A673 (cell line): ENCODE results near the gene ZNF362. TPM values are rescaled to one million over a fixed set of nuclear protein-coding genes. Genes with fewer than 3 reads are reported as not detected.

Experiments
- BruUV-seq: library from RNA; stranded (reverse); fragments of 400-500 nt; replicated peaks from 2 replicates; lab custom pipeline; 2021; lab: Mats Ljungman, UMichigan
- CTCF ChIA-PET: fragments of 300-600 bp; sonication (Branson Sonifier 250); formaldehyde crosslinking; loops from one replicate; lab custom pipeline; 2022; ENCODE audit warnings: antibody characterized with exemption; lab: Charles Lee
- POLR2A ChIA-PET: fragments of 300-600 bp; sonication (Branson Sonifier 250); formaldehyde crosslinking; loops from one replicate; lab custom pipeline; 2022; ENCODE audit warnings: antibody characterized with exemption; ENCODE audit not compliant: low non-redundant PET; lab: Charles Lee
- DNase-seq: peaks from one replicate; pipeline ENCODE4 v3.0.0-alpha.2; 2015; ENCODE audit warnings: low spot score
- H3K27ac ChIP-seq: fragments of 200-600 bp; sonication (generic); 2 replicates; pipeline ENCODE4 v1.5.1; 2016; ENCODE audit warnings: mixed run types, low read depth, mild to moderate bottlenecking, mixed read lengths, antibody characterized with exemption, low read length; ENCODE audit not compliant: poor library complexity, severe bottlenecking
- H3K27me3 ChIP-seq: fragments of 200-600 bp; sonication (generic); replicated peaks from 2 replicates; pipeline ENCODE4 v1.6.1; 2017; ENCODE audit warnings: mixed run types, low read depth, mild to moderate bottlenecking, mixed read lengths, antibody characterized with exemption, low read length; ENCODE audit not compliant: insufficient read depth, poor library complexity
- H3K36me3 ChIP-seq: fragments of 200-600 bp; sonication (generic); 2 replicates; pipeline ENCODE4 v1.6.1; 2016; ENCODE audit warnings: mixed run types, mild to moderate bottlenecking, mixed read lengths, antibody characterized with exemption, low read length; ENCODE audit not compliant: insufficient read depth, poor library complexity, severe bottlenecking
- H3K4me1 ChIP-seq: fragments of 200-600 bp; sonication (generic); 2 replicates; pipeline ENCODE4 v1.6.1; 2017; ENCODE audit warnings: mixed run types, mild to moderate bottlenecking, mixed read lengths, antibody characterized with exemption, low read length; ENCODE audit not compliant: insufficient read depth, poor library complexity, severe bottlenecking
- H3K4me3 ChIP-seq: fragments of 200-600 bp; sonication (generic); 2 replicates; pipeline ENCODE4 v1.5.1; 2016; ENCODE audit warnings: low read depth, mixed run types, mild to moderate bottlenecking, mixed read lengths, low read length; ENCODE audit not compliant: poor library complexity, severe bottlenecking
- H3K9me3 ChIP-seq: fragments of 200-600 bp; sonication (generic); 2 replicates; pipeline ENCODE4 v1.6.1; 2016; ENCODE audit warnings: mixed run types, low read depth, mild to moderate bottlenecking, mixed read lengths, antibody characterized with exemption, low read length; ENCODE audit not compliant: poor library complexity, severe bottlenecking
- EZH2 ChIP-seq: fragments of 200-600 bp; sonication (generic); IDR thresholded peaks from 2 replicates; pipeline ENCODE4 v1.6.1; 2017; ENCODE audit warnings: borderline replicate concordance, low read depth, mild to moderate bottlenecking, mixed read lengths, antibody characterized with exemption, low read length; ENCODE audit not compliant: poor library complexity, severe bottlenecking
- intact Hi-C: fragments of 100-400 bp; cut with micrococcal nuclease; formaldehyde crosslinking; loops from one replicate; pipeline ENCODE4 v1.10.0; 2022; ENCODE audit not compliant: unreplicated experiment
- total RNA-seq: library from RNA; stranded (reverse); gene quantifications from 2 replicates; pipeline ENCODE4 v1.2.3, GENCODE V29; 2021
- TF ChIP-seq, protein P1 (sequence below): fragments of 300-800, 200-600 bp; sonication (generic); conservative IDR thresholded peaks from 2 replicates; pipeline ENCODE4 v1.5.1; 2017; ENCODE audit warnings: low read depth, mild to moderate bottlenecking, antibody characterized with exemption, low read length, moderate library complexity, mixed read lengths

ZNF362 gene
- total RNA-seq, 1 experiment from 2014 or later, result 40.1 TPM

DNA sequence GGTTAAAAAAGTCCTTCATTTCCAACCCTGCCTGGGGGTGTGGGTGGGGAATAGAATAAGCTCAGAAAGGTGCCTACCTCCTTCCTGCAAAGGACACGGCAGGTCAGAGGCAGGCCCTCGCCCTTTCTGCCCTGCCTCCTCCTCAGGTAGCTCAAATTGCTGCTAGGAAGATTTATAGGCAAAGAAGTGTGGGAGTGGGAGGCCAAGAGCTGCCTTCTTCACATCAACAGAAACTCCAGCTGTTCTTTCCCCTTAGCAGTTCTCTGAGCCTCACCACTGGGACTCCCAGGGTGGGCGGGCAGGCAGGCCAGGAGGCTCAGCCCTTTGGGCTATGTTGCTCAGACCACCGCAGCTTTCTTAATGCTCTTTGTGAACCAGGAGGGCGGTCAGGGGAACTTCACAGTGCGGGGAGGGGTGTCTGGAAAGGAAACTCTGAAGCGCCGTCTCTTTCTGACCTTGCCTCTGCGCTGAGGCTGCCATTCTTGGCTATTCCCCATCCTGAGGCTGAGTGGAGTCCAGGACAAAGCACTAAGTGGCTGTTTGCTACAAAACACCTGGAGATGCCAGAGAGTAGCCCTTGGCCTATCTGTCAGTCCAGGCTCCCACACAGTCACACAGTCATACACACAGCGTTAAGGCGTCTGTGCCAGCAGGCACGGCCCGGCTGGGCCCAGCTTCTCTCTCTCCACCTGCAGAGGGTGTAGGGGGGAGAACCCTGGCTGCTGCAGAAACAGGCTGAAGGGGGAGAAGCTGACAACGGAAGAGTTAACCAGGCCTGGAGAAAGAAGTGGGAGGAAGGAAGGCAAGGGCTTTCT, 67.6 kb downstream of the ZNF362 start:
- H3K4me3 ChIP-seq, result no peak overlapping the region
- no peak for TF ChIP-seq EZH2
- TF ChIP-seq, protein P1, sequence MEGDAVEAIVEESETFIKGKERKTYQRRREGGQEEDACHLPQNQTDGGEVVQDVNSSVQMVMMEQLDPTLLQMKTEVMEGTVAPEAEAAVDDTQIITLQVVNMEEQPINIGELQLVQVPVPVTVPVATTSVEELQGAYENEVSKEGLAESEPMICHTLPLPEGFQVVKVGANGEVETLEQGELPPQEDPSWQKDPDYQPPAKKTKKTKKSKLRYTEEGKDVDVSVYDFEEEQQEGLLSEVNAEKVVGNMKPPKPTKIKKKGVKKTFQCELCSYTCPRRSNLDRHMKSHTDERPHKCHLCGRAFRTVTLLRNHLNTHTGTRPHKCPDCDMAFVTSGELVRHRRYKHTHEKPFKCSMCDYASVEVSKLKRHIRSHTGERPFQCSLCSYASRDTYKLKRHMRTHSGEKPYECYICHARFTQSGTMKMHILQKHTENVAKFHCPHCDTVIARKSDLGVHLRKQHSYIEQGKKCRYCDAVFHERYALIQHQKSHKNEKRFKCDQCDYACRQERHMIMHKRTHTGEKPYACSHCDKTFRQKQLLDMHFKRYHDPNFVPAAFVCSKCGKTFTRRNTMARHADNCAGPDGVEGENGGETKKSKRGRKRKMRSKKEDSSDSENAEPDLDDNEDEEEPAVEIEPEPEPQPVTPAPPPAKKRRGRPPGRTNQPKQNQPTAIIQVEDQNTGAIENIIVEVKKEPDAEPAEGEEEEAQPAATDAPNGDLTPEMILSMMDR, result no peak
- ChIA-PET POLR2A (no interaction called here), CTCF (interaction anchor here (0.5 kb wide), 2 partner anchors 15 to 803 kb away, joined by 3 to 10 read pairs; no protein-coding TSS in a partner anchor)
- H3K4me1 ChIP-seq, result no peaks in the 10 kb centered on the region
- peaks cover 64% of the 10 kb centered on the region for H3K36me3 ChIP-seq
- H3K27me3 ChIP-seq, result no peaks in the 10 kb centered on the region
- H3K9me3 ChIP-seq, result no peaks in the 10 kb centered on the region
- no peak for DNase-seq
- no peak overlapping the region for H3K27ac ChIP-seq
- BruUV-seq, result TSS peak; percentile 32
- intact Hi-C loops, result no loop called here

DNA sequence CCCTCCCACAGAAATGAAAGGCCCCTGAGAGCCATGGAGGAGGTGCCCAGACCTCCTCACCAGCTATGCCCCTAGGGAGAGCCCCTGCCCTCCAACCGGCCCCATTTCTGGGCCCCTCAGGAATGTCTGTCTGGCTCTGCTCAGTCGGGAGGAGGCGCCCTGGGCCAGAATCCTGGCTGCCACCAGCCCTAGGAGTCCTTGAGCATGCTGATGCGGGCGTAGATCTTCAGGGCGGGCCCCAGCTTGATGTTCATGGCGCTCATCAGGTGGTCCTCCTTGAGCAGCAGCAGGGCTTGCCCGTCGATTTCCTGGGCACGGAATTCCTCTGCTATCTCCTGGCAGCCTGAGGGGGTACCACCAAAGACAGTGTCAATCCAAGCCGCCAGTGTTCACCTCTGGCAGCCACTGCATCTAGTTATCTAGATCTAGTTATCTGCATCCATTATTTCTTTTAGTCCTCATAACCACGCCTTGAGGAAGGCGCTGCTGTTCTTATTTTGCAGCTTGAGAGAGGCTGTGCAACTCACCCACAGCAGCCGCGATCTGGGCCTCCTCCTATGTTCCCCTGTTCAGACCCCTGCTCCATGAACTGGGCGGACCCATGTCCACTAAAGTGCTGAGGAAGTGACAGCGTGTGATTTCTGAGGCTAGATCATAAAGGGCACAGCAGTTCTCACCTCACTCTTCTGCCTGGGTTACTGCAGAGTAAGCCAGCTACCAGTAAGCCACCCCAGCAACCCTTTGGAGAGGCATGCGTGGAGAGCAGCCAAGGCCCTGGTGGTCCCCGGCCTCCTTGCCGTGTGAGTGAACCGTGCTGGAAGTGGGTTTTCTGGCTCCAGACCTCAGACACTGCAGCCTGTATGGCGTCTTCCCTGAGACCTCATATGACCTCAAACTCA, 68.6 kb downstream of the ZNF362 start:
- no TSS peak for BruUV-seq
- H3K27ac ChIP-seq, result peak overlapping the region; percentile 30
- no peak overlapping the region for H3K4me3 ChIP-seq
- POLR2A ChIA-PET, result no interaction called here
- H3K4me1 ChIP-seq, result no peaks in the 10 kb centered on the region
- intact Hi-C loops, result no loop called here
- no peaks in the 10 kb centered on the region for H3K9me3 ChIP-seq
- no peak for DNase-seq
- no peak for TF ChIP-seq EZH2
- TF ChIP-seq, protein P1, result no peak
- H3K36me3 ChIP-seq, result peaks cover 75% of the 10 kb centered on the region
- H3K27me3 ChIP-seq, result no peaks in the 10 kb centered on the region
- CTCF ChIA-PET, result no interaction called here

DNA sequence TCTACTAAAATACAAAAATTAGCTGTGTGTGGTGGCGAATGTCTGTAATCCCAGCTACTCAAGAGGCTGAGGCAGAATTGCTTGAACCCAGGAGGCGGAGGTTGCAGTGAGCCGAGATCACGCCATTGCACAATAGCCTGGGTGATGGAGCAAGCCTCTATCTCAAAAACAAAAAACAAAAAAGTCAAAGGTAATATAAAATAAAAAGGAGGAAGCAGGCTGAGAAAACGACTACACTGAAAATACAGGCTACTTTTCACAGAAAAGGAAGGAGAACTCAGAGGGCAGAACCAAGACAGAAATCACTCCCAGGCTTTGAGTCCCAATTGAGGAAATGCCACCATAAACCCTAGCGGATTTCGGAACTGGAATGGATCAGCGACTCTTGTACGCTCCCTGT, 70.5 kb downstream of the ZNF362 start:
- POLR2A ChIA-PET, result no interaction called here
- BruUV-seq, result no TSS peak

More for the DNA sequence above, 70.5 kb downstream of the ZNF362 start:
- H3K27me3 ChIP-seq, result no peaks in the 10 kb centered on the region
- intact Hi-C loops, result no loop called here
- DNase-seq, result no peak
- no peaks in the 10 kb centered on the region for H3K4me1 ChIP-seq
- no peaks in the 10 kb centered on the region for H3K9me3 ChIP-seq
- H3K4me3 ChIP-seq, result no peak overlapping the region
- no peak overlapping the region for H3K27ac ChIP-seq
- TF ChIP-seq, protein P1, result no peak
- no peak for TF ChIP-seq EZH2
- H3K36me3 ChIP-seq, result peaks cover 93% of the 10 kb centered on the region
- CTCF ChIA-PET, result no interaction called here
